SU-DHL-6 (cell line): ENCODE measurements around the gene FCAMR.

Source experiments
- H2AFZ ChIP-seq: fragments of 200-600 bp; sonication (generic); 2 replicates; pipeline ENCODE4 v1.6.1; 2014; ENCODE audit warnings: low read depth, mild to moderate bottlenecking, moderate library complexity, mixed read lengths, antibody characterized with exemption, low read length; ENCODE audit not compliant: severe bottlenecking
- H3F3A ChIP-seq: fragments of 200-600 bp; shearing (Covaris generic); 2 replicates; pipeline ENCODE4 v1.6.0; 2016; ENCODE audit warnings: antibody characterized with exemption, mild to moderate bottlenecking; ENCODE audit not compliant: insufficient read depth
- H3K27ac ChIP-seq: fragments of 200-600 bp; sonication (generic); 2 replicates; pipeline ENCODE4 v1.5.1; 2016; ENCODE audit warnings: low read depth, mild to moderate bottlenecking, low read length, moderate library complexity, mixed read lengths
- H3K27me3 ChIP-seq: fragments of 200-600 bp; sonication (generic), shearing (Covaris generic); 2 replicates; pipeline ENCODE4 v1.6.0; 2014; ENCODE audit warnings: mild to moderate bottlenecking, low read length
- H3K36me3 ChIP-seq: fragments of 200-600 bp; sonication (generic); 2 replicates; pipeline ENCODE4 v1.6.1; 2014; ENCODE audit warnings: mild to moderate bottlenecking, low read length, mixed read lengths
- H3K4me2 ChIP-seq: fragments of 300-600, 200-600 bp; shearing (Covaris generic), sonication (generic); 2 replicates; pipeline ENCODE4 v1.6.0; 2014; ENCODE audit warnings: low read length, low read depth, mild to moderate bottlenecking; ENCODE audit not compliant: poor library complexity, severe bottlenecking
- H3K4me3 ChIP-seq: fragments of 200-600 bp; sonication (generic); 2 replicates; pipeline ENCODE4 v1.5.1; 2014; ENCODE audit warnings: antibody characterized with exemption, low read length, mild to moderate bottlenecking, mixed read lengths; ENCODE audit not compliant: insufficient read depth, poor library complexity, severe bottlenecking
- H3K79me2 ChIP-seq: fragments of 200-600 bp; sonication (generic); 2 replicates; pipeline ENCODE4 v1.6.1; 2014; ENCODE audit warnings: mild to moderate bottlenecking, low read length, moderate library complexity; ENCODE audit not compliant: insufficient read depth
- H3K9ac ChIP-seq: fragments of 200-600 bp; sonication (generic); 2 replicates; pipeline ENCODE4 v1.7.0; 2014; ENCODE audit warnings: mild to moderate bottlenecking, low read length
- H3K9me2 ChIP-seq: fragments of 200-600 bp; sonication (generic); replicated peaks from 2 replicates; pipeline ENCODE4 v1.6.1; 2014; ENCODE audit warnings: low read length; ENCODE audit not compliant: insufficient read depth
- H3K9me3 ChIP-seq: fragments of 200-600 bp; sonication (generic); 2 replicates; pipeline ENCODE4 v1.6.1; 2014; ENCODE audit warnings: low read length, mixed read lengths; ENCODE audit not compliant: insufficient read depth
- H4K20me1 ChIP-seq: fragments of 200-600 bp; sonication (generic); 2 replicates; pipeline ENCODE4 v1.6.1; 2014; ENCODE audit warnings: low read depth, mild to moderate bottlenecking, antibody characterized with exemption, low read length, moderate library complexity, mixed read lengths
- EZH2phosphoT487 ChIP-seq: fragments of 200-600 bp; sonication (generic), shearing (Covaris generic); conservative IDR thresholded peaks from 2 replicates; pipeline ENCODE4 v1.6.1; 2018; ENCODE audit warnings: mild to moderate bottlenecking, antibody characterized with exemption, low read length, moderate library complexity, mixed read lengths
- TF ChIP-seq, protein P1 (sequence below): fragments of 200-600 bp; sonication (generic); IDR thresholded peaks from one replicate; pipeline ENCODE4 v1.5.1; 2017; ENCODE audit warnings: antibody characterized with exemption, mild to moderate bottlenecking, low read length, moderate library complexity; ENCODE audit not compliant: insufficient read depth, poor library complexity, severe bottlenecking

Gene FCAMR

DNA sequence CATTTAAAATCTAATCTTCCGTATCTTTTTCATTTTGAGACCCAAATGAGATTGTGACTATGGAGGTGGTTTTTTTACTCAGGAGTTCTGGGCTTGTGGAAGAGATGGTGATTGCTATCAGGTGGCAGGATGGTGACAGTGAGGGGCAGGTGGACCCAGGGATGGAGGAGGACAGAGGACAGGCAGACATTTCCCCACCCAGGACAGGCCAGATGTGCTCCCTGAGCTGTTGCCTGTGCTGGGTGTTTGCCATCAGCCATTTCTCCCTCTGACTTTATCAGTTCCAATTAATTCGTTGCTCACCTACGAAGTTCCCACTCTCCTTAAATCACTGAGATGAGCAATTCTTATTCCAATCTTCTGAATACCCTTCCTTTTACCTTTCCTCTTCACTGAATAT lies 35.8 kb upstream of the FCAMR start:
- Histone ChIP-seq H3K4me2 (no peak overlapping the region), H3K27ac (no peak overlapping the region)

DNA sequence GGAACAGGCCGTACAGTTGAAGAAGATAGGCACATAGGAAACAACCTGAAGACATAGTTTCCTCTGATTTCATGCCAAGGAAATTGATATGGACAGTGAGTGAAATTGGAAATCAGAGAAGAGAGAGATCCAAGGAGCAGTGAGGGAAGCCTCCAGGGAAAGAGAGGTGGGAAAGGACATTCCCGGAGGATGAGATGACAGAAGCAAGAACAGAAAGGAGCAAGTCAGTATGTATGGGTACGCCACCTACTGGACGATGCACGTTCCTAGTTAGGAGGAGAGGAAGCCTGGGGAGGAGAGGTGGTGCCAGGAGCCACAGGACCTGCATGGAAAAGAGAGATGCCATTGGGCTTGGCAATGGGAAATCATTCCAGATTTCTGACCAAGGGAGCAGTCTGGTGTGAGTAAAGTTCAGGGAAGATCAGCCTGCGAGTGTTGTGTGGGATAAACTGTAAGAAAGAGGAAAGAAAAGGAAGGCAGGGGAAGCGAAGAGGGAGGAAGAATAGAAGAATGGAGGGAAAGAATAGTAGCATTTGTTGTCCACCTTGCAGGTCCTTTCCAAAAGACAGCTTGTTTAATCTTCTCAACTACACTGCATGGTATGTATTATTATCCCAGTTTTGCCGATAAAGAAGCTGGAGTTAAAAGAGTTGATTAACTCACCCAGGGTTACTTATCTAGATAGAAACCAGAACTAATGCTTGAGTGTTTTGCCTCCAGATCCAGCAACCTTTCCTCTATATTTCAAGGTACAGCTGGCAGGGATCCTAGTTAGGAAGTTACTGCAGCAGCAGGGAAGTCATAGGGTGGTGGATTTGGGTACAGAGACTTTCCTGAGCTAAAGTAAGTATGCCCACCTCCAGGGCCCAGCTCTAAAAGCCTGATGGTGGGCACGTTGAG lies 34.9 kb upstream of the FCAMR start:
- Histone ChIP-seq H3K9ac (no peak overlapping the region), H3K27me3 (no peaks in the 10 kb centered on the region), H3K9me2 (no peaks in the 10 kb centered on the region), H2AFZ (no peak overlapping the region), H3F3A (no peaks in the 10 kb centered on the region), H3K36me3 (no peaks in the 10 kb centered on the region), H3K9me3 (no peaks in the 10 kb centered on the region), H3K27ac (no peak overlapping the region), H4K20me1 (no peaks in the 10 kb centered on the region), H3K79me2 (no peaks in the 10 kb centered on the region), H3K4me3 (no peak overlapping the region), H3K4me2 (no peak overlapping the region)
- TF ChIP-seq EZH2phosphoT487 = no peak
- TF ChIP-seq, protein P1, sequence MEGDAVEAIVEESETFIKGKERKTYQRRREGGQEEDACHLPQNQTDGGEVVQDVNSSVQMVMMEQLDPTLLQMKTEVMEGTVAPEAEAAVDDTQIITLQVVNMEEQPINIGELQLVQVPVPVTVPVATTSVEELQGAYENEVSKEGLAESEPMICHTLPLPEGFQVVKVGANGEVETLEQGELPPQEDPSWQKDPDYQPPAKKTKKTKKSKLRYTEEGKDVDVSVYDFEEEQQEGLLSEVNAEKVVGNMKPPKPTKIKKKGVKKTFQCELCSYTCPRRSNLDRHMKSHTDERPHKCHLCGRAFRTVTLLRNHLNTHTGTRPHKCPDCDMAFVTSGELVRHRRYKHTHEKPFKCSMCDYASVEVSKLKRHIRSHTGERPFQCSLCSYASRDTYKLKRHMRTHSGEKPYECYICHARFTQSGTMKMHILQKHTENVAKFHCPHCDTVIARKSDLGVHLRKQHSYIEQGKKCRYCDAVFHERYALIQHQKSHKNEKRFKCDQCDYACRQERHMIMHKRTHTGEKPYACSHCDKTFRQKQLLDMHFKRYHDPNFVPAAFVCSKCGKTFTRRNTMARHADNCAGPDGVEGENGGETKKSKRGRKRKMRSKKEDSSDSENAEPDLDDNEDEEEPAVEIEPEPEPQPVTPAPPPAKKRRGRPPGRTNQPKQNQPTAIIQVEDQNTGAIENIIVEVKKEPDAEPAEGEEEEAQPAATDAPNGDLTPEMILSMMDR = peak; percentile 76

More for the DNA sequence above, 35.8 kb upstream of the FCAMR start:
- Histone ChIP-seq H3F3A (no peaks in the 10 kb centered on the region), H3K27me3 (no peaks in the 10 kb centered on the region), H3K4me3 (no peak overlapping the region), H3K79me2 (no peaks in the 10 kb centered on the region), H3K9me3 (no peaks in the 10 kb centered on the region), H4K20me1 (no peaks in the 10 kb centered on the region), H3K9ac (no peak overlapping the region), H2AFZ (no peak overlapping the region), H3K36me3 (no peaks in the 10 kb centered on the region), H3K9me2 (no peaks in the 10 kb centered on the region)
- TF ChIP-seq, protein P1 = no peak
- no peak for TF ChIP-seq EZH2phosphoT487

DNA sequence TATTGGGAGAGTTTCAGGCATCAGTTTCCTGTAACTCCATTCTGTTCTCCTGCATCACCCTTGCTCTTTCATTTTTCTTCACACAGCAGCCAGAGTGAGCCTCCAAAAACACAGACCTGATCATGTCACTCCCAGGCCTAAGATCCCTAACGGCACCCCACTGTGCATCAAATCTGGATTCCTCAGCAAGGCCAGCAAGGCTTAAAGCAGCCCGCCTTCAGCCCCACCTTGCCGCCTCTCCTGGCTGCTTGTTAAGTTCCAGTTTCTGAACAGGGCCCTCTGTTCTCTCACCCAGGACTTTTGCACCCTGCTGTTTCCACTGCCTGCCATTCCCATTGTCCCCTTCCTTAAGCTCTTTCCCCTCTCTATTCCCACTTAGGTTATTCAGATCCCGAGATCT lies 33.0 kb upstream of the FCAMR start:
- H2AFZ ChIP-seq = no peak overlapping the region
- H3K9ac ChIP-seq = no peak overlapping the region
- no peaks in the 10 kb centered on the region for H3F3A ChIP-seq

More for the DNA sequence above, 33.0 kb upstream of the FCAMR start:
- Histone ChIP-seq H3K27ac (no peak overlapping the region), H3K4me3 (no peak overlapping the region), H3K4me2 (no peak overlapping the region), H4K20me1 (no peaks in the 10 kb centered on the region), H3K36me3 (no peaks in the 10 kb centered on the region), H3K9me3 (no peaks in the 10 kb centered on the region), H3K9me2 (no peaks in the 10 kb centered on the region), H3K79me2 (no peaks in the 10 kb centered on the region), H3K27me3 (no peaks in the 10 kb centered on the region)
- no peak for TF ChIP-seq EZH2phosphoT487
- TF ChIP-seq, protein P1 = no peak
